Measurements from ENCODE around the gene SEC61A2. TPM values are rescaled to one million over a fixed set of nuclear protein-coding genes. Genes with fewer than 3 reads are reported as not detected.

SEC61A2 gene
- total RNA-seq, 6 experiments from 2014 or later: 3.6 to 7.5 (median 6.5) TPM

DNA sequence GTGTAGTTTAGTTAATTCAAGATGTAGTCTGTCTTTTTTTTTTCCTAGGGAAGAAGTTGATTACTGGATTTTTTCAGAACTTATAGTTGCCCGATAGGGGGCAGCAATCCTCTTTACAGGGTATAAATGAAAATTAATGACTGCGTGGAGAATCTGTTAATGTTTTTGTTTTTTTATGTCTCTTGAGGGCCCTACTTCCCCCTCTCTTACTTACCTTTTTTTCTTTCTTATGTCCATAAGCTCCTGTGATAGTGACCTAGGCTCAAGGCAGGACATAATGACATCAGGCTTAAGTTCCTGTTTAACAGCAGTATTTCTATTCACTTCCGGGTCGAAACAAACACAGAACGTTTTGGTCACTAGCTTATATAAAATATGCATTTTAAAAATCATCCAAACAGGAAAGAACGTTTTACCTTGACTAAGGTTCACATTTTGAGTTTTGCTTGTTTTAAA, 85.3 kb downstream of the SEC61A2 start:
- 15% methylated on average over 6 of the region's 6 CpGs for WGBS (ENCODE audit: insufficient coverage, low coverage, low lambda C conversion rate, missing lambda C conversion rate)
- H3K27ac ChIP-seq: no peak overlapping the region
- H3K36me3 ChIP-seq: peaks cover 0 to 62% (median 23%) of the 10 kb centered on the region in 4 donors
- no peak for DNase-seq
- peak; percentile 30 to 72 (median 58) for ATAC-seq
- H3K4me3 ChIP-seq: peak overlapping the region in 1 of 3 donors; percentile 2
- no peak for TF ChIP-seq POLR2A (IDR thresholded peaks at IDR 0.05)
- TF ChIP-seq, protein P1, sequence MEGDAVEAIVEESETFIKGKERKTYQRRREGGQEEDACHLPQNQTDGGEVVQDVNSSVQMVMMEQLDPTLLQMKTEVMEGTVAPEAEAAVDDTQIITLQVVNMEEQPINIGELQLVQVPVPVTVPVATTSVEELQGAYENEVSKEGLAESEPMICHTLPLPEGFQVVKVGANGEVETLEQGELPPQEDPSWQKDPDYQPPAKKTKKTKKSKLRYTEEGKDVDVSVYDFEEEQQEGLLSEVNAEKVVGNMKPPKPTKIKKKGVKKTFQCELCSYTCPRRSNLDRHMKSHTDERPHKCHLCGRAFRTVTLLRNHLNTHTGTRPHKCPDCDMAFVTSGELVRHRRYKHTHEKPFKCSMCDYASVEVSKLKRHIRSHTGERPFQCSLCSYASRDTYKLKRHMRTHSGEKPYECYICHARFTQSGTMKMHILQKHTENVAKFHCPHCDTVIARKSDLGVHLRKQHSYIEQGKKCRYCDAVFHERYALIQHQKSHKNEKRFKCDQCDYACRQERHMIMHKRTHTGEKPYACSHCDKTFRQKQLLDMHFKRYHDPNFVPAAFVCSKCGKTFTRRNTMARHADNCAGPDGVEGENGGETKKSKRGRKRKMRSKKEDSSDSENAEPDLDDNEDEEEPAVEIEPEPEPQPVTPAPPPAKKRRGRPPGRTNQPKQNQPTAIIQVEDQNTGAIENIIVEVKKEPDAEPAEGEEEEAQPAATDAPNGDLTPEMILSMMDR (IDR thresholded peaks at IDR 0.05): peak; percentile 54 to 77 (median 72)
- no peaks in the 10 kb centered on the region for H3K9me3 ChIP-seq
- intact Hi-C loops (cut with DNase I): no loop called here
- peaks cover 0 to 5% (median 0%) of the 10 kb centered on the region in 4 donors for H3K4me1 ChIP-seq
- H3K27me3 ChIP-seq: no peaks in the 10 kb centered on the region

MicroRNAs within 50 kb of the gene (microRNA counts, 767-probe panel; counts per million panel counts)
- 237 counts per million for microRNA hsa-miR-548ak

Small RNA genes lying within 50 kb of the gene (microRNA-seq; reads per million reads assigned to microRNA genes)
- gene MIR548AK: 0 reads per million in 2 donors

Small RNA genes lying within 50 kb of the gene (small RNA-seq; reads per million reads assigned to genes)
- 0 reads per million in 2 experiments for gene MIR548AK
- 0 reads per million in 2 experiments for gene RNU6-88P

Other genes with a start within 250 kb of the SEC61A2 start
- 10 to 100 TPM in 3 of 6 experiments, 1 to 10 TPM in 3; 8.7 to 12.6 (median 9.8) TPM for gene UPF2, start 86.9 kb upstream of the SEC61A2 start, total RNA-seq
- 100 to 1,000 TPM in 3 of 6 experiments, 10 to 100 TPM in 3; 65.8 to 166 (median 100) TPM for gene DHTKD1, start 60.7 kb upstream of the SEC61A2 start, total RNA-seq
- gene NUDT5, start 66.2 kb downstream of the SEC61A2 start, total RNA-seq: 10 to 100 TPM; 48.6 to 64.3 (median 55.8) TPM
- 10 to 100 TPM; 29.5 to 46.3 (median 33.0) TPM for gene CDC123, start 66.5 kb downstream of the SEC61A2 start, total RNA-seq
- 10 to 100 TPM in 3 of 6 experiments, 1 to 10 TPM in 3; 5.3 to 10.8 (median 9.5) TPM for gene CAMK1D, start 219.9 kb downstream of the SEC61A2 start, total RNA-seq

Measured in right lobe of liver (tissue), 6 donors.